GM18951 (cell line): ENCODE measurements around the gene COTL1.

Experiments
- POLR2A ChIP-seq: IDR thresholded peaks from 4 replicates; pipeline ENCODE4 v1.6.1; 2011; ENCODE audit warnings: mild to moderate bottlenecking; ENCODE audit not compliant: insufficient read length, insufficient read depth; ENCODE audit errors: extremely low read depth
- in situ Hi-C: fragments of 300-500 bp; cut with MboI; formaldehyde crosslinking; loops from one replicate; pipeline ENCODE4 v1.12.0; 2022; ENCODE audit warnings: low sequenced_read_pairs, mixed read lengths, inconsistent platforms; ENCODE audit not compliant: unreplicated experiment

The COTL1 gene

GRCh38 chr16:84574191-84574590 is 43.7 kb downstream of the COTL1 start:
- in situ Hi-C loops = no loop called here
- no peak for TF ChIP-seq POLR2A

GRCh38 chr16:84572096-84572495 is 45.8 kb downstream of the COTL1 start:
- no peak for TF ChIP-seq POLR2A
- in situ Hi-C loops = no loop called here

- in situ Hi-C loops = no loop called here
- no peak for TF ChIP-seq POLR2A
Observed at GRCh38 chr16:84571506-84571905, 46.4 kb downstream of the COTL1 start.

- in situ Hi-C loops = no loop called here
- TF ChIP-seq POLR2A = no peak
Observed at GRCh38 chr16:84570739-84571403, 47.0 kb downstream of the COTL1 start.

- TF ChIP-seq POLR2A = no peak
- in situ Hi-C loops = no loop called here
Observed at GRCh38 chr16:84569382-84569987, 48.4 kb downstream of the COTL1 start.

- in situ Hi-C loops = no loop called here
Observed at GRCh38 chr16:84568066-84568465, 49.8 kb downstream of the COTL1 start.

GRCh38 chr16:84567286-84567962 is 50.5 kb downstream of the COTL1 start:
- no peak for TF ChIP-seq POLR2A
- in situ Hi-C loops = no loop called here

More at GRCh38 chr16:84568066-84568465, 49.8 kb downstream of the COTL1 start:
- TF ChIP-seq POLR2A = no peak

GRCh38 chr16:84566545-84567257 is 51.2 kb downstream of the COTL1 start:
- in situ Hi-C loops = no loop called here

GRCh38 chr16:84565669-84566495 is 52.0 kb downstream of the COTL1 start:
- in situ Hi-C loops = no loop called here
- TF ChIP-seq POLR2A = no peak

More at GRCh38 chr16:84566545-84567257, 51.2 kb downstream of the COTL1 start:
- TF ChIP-seq POLR2A = no peak

- in situ Hi-C loops = no loop called here
Observed at GRCh38 chr16:84563786-84564420, 54.0 kb downstream of the COTL1 start.

GRCh38 chr16:84563064-84563715 is 54.7 kb downstream of the COTL1 start:
- no peak for TF ChIP-seq POLR2A
- in situ Hi-C loops = no loop called here

More at GRCh38 chr16:84563786-84564420, 54.0 kb downstream of the COTL1 start:
- no peak for TF ChIP-seq POLR2A
